CD4-positive, alpha-beta T cell treated with Interleukin-17A for 4 hours (primary cell): ENCODE data around the gene MPEG1.

Source experiments
- DNase-seq: peaks from one replicate; pipeline ENCODE4 v3.0.0-alpha.2; 2020; ENCODE audit warnings: mixed read lengths

MPEG1 gene

GRCh38 chr11:59186130-59186594 lies 26.6 kb downstream of the MPEG1 start:
- DNase-seq, result peak; percentile 72

- no peak for DNase-seq
These were observed 27.3 kb downstream of the MPEG1 start for GRCh38 chr11:59185386-59185945.

- DNase-seq, result no peak
These were observed 27.9 kb downstream of the MPEG1 start for GRCh38 chr11:59184691-59185339.

GRCh38 chr11:59183771-59184170 lies 29.0 kb downstream of the MPEG1 start:
- DNase-seq, result no peak

GRCh38 chr11:59182457-59183151 lies 30.1 kb downstream of the MPEG1 start:
- peak; percentile 48 for DNase-seq

GRCh38 chr11:59181746-59182456 lies 30.8 kb downstream of the MPEG1 start:
- DNase-seq, result no peak

- no peak for DNase-seq
These were observed 31.8 kb downstream of the MPEG1 start for GRCh38 chr11:59180907-59181306.

GRCh38 chr11:59180168-59180776 lies 32.5 kb downstream of the MPEG1 start:
- no peak for DNase-seq

GRCh38 chr11:59179121-59179520 lies 33.6 kb downstream of the MPEG1 start:
- no peak for DNase-seq

GRCh38 chr11:59178402-59178801 lies 34.3 kb downstream of the MPEG1 start:
- no peak for DNase-seq

GRCh38 chr11:59176330-59176729 lies 36.4 kb downstream of the MPEG1 start:
- no peak for DNase-seq

GRCh38 chr11:59175091-59175501 lies 37.6 kb downstream of the MPEG1 start:
- no peak for DNase-seq

- DNase-seq, result no peak
These were observed 38.1 kb downstream of the MPEG1 start for GRCh38 chr11:59174664-59175033.

- DNase-seq, result no peak
These were observed 38.6 kb downstream of the MPEG1 start for GRCh38 chr11:59173964-59174663.

- peak; percentile 29 for DNase-seq
These were observed 39.4 kb downstream of the MPEG1 start for GRCh38 chr11:59173080-59173963.

- DNase-seq, result peak; percentile 44
These were observed 40.2 kb downstream of the MPEG1 start for GRCh38 chr11:59172345-59173079.

GRCh38 chr11:59171508-59172322 lies 41.0 kb downstream of the MPEG1 start, which contains the start of gene DTX4:
TSS of gene DTX4 (plus strand) at chr11:59172132. CDS start at chr11:59172596, 464 bp downstream.
- DNase-seq, result peak; percentile 95

GRCh38 chr11:59164028-59164427 lies 48.7 kb downstream of the MPEG1 start:
- DNase-seq, result no peak
